8988T (cell line): ENCODE measurements around the gene ZDHHC14.
"Not testable (repeated sequence)": the region's sequence is repeated elsewhere in the genome, so short reads cannot be mapped to it uniquely, and the experiment has no call there.

Experiments
- DNase-seq: peaks from one replicate; pipeline ENCODE4 v3.0.0; 2011

Gene ZDHHC14

DNA sequence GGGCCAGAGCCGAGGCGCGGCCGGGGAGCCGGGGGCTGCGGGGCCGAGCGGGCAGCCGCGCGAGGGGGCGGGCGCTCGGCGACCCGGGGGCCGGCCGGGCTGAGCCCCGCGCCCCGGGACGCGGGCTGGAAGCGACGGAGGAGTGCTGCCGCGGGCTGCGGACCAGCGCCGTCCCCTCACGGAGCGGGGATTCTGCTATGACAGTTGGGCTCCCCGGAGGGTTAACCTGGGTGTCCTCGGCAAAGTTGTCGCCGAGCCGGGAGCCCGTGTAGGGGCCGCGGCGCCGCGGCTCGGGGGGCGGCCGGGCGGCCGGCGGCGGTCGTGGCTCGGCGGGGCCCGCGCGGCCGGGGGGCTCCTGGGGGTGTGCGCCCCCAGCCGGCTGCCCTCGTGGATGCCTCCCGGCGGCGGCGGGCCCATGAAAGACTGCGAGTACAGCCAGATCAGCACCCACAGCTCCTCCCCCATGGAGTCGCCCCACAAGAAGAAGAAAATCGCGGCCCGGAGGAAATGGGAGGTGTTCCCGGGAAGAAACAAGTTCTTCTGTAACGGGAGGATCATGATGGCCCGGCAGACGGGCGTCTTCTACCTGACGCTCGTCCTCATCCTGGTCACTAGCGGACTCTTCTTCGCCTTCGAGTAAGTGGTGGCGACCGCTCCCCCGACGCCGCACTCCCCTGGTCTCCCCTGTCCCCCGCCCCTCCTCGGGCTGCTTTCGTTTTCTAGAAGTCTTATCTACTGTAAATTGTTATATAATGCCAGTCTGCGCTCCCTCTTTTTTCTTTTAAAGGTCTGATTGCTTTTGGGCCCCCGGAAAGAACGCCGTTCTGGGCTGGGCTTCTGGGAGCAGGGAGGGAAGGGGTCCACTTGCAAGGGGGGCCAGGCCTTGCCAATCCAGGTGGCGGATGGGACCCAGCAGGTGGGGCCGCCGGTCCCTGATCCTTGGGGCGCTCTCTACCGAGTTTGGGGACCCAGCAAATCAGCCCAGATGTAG, 936 bp downstream of the ZDHHC14 start:
- DNase-seq: peak; percentile 53

DNA sequence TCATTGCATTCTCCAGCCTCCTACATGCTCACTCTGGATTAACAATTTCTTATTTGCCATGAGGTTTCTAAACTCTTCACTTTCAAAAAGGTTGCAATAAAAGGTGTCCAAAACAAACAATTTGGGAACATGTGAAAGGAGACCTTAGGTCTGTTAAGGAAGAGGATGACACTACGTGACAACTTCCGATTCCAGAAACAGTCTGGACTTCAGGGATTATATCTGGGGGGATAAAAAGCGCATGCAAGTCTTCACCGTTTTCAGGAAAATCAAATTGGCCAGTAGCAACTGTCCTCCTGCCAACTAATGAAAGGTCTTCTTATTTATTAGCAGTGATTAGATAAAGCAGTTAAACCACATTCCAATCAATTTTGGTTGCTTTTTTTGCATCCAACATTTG, 1.8 kb downstream of the ZDHHC14 start:
- DNase-seq: no peak

DNA sequence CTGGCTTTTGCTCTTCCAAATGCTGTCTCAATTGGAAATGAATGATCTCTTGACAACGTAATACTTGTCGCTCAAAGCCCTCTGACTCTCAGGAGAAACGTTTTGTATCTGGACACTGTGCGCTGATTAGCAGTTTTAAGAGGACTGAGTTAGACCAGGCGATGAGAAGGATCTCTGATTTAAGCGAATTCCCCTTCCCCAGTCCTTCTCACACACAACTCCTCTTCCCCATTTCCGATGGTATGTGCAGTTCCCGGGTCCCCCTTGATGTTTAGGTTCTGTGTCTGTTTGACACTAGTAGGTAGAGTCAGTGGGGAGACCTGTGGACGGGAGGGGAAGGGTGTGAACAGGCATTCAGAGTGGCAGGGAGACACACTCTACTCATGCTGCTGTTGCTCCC, 2.5 kb downstream of the ZDHHC14 start:
- DNase-seq: no peak

DNA sequence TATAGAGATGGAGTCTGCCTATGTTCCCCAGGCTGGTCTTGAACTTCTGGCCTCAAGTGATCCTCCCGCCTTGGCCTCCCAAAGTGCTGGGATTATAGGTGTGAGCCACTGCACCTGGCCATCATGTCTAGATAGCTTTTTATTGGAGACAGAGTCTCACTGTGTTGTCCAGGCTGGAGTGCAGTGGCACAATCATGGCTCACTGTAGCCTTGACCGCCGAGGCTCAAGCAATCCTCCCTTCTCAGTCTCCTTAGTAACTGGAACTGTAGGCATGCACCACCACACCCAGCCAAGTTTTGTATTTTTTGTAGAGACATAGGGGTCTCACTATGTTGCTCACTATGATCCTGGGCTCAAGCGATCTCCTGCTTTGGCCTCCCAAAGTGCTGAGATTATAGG, 4.0 kb downstream of the ZDHHC14 start:
- not testable (repeated sequence) for DNase-seq

DNA sequence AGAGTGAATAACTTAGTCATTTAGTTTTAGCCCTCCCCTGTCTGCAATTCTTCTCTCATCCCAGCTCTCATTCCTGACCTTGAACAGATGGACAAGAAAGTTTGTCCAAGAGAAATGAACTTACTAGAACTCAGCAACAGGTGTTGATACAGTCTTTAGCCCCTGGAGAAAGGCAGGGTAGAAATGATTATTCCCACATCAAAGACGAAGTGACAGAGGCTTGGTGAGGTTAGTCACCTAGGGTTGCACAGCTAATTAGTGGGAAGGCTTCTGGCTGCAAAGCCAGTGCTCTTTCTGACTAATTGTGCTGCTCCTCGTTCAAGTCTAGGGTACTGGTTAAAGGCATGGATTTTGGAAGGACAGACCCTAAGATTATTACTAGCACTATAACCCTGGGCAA, 4.5 kb downstream of the ZDHHC14 start:
- no peak for DNase-seq

DNA sequence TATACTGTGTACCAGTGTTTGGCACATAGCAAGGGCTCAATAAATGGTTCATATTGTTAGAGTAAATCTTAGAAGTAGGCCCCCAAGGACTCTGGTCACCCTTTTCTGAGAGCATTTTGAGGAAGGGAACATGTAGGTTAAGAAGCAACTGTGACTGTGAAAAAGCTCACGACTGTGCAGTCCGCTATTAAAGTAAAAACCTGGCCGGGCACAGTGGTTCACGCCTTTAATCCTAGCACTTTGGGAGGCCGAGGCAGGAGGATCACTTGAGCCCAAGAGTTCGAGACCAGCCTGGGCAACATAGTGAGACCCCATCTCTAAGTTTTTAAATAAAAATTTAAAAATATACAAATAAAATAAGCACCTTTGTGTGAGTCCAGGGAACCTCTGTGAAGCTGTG, 5.0 kb downstream of the ZDHHC14 start:
- no peak for DNase-seq

DNA sequence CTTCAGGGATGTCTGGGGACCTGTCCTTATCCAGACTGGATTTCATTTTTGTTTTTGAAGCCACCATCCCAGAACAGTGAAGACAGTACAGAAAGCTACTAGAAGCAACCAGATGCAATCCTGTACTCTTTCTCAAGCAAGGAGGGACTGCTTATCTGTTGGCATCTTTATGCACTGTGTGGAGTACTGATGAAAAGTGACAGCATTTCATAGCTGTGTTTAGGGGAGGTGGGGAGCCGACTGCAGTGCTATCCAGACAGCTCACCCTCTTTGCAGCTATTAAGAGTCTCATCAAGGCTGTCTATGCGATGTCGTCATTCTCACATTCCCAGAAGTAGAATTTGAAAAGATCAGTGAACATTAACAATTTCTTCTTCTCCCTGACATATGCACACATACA, 5.5 kb downstream of the ZDHHC14 start:
- DNase-seq: no peak

DNA sequence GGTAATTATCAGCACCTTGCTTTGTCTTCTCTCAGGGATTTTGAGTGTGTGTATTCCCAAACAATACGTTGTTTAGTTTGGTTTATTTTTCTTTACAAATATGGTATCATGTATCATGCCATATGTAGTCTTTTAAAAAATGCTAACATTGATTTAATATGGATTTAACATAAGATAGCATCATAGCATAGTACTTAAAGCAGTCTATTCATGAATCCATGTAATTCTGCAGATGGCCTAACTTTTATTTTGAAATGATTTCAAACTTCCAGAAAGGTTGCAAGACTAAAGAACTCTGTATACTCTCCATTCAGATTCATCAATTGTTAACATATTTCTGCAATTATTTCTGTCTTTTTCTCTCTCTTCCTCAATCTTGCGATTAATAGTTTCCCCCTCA, 7.9 kb downstream of the ZDHHC14 start:
- no peak for DNase-seq

DNA sequence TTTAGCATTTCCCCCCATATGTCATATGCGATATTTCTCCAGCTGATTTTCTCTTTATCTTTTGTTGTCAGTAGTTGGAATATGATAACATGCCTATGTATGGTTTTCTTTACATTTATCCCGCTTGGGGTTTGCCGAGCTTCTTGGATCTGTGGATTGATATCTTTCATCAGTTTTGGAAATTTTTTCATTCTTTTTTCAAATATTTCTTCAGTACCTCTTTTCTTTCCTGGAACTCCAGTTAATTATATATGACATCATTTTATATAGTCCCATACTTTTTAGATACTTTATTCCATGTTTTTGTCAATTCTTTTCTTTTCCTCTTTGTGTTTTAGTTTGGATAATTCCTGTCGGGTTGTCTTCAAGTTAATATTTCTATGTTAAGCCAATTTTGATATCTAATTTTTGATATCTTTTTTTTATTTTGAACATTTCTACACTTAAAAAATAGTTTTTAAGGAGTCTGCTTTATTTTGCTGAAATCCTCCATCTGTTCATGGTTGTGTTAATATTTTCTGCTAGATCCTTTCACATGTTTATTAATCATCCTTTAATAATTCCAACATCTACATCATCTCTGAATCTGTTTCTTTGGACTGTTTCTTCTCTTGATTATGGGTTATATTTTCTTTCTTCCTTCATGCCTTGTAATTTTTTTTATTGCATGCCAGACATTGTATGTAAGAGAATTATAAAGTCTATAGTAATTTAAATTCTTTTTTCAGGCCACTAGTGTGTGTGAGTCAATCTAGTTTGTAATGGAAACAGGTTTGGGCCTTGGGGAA, 9.5 kb downstream of the ZDHHC14 start:
- no peak for DNase-seq

DNA sequence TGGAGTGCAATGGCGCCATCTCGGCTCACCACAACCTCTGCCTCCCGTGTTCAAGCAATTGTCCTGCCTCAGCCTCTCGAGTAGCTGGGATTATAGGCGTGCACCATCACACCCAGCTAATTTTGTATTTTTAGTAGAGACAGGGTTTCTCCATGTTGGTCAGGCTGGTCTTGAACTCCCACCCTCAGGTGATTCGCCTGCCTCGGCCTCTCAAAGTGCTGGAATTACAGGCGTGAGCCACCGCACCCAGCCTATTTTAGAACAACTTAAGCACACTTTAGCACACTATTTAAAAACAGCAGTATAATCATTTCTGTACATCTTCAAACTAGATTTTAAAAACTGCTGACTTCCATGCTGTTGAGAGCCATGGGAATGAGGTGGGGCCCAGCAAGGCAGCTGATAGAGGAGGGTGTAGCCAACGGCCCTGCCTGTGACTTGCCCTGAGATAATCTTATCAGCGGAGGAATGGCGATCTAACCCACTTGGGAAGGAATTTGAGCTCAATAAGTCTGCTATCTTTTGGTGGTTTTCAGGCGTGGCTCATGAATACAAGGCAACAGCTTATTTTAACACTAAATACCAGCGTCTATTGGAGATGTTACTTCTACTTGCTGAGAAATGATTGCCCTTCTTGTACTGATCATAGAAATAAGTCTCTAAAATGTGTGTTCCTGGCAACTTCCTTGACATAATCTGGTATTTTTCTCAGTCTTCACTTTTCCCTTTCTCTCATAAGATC, 12.1 kb downstream of the ZDHHC14 start:
- DNase-seq: no peak

DNA sequence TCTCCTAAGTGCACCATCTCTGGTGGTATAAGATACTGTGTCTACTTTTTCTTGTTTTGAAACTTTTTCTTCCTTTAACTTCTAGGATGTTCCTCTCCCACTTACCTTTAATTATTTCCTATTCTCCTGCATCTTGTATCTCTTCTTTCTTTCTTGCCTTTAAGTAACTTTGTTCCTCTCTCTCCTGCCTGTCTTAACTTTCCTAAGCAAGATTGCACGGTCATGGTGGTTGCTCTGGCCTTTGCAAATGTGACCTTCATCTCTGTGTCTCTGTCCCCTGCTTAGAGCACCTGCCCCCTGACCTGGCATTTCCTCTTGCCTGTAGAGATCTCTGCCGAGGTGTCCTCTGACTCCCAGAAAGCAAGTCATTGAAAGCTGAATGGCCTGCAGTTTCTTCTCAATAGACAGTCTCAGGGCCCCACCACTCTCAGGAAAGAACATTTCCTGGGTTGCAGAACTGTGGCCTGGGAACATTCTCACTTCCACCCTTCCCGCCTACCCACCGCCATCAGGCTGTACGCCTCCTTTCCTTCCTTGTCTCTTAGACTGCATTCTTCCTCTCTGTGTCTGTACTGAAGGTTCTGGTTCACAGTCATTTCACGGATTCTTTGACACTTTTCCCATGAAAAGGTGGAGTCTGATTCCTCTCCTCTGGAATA, 12.8 kb downstream of the ZDHHC14 start:
- DNase-seq: no peak

DNA sequence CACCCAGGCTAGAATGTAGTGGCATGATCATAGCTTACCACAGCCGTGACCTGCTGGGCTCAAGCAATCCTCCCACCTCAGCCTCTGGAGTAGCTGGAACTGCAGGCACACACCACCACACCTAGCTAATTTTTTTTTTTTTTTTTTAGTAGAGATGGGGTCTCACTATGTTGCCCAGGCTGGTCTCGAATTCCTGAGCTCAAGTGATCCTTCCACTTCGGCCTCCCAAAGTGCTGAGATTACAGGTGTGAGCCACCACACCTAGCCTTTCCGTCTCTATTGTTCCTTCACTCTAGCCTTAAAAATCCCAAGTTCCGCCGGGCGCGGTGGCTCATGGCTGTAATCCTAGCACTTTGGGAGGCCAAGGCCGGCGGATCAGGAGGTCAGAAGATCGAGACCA, 14.2 kb downstream of the ZDHHC14 start:
- DNase-seq: not testable (repeated sequence)

DNA sequence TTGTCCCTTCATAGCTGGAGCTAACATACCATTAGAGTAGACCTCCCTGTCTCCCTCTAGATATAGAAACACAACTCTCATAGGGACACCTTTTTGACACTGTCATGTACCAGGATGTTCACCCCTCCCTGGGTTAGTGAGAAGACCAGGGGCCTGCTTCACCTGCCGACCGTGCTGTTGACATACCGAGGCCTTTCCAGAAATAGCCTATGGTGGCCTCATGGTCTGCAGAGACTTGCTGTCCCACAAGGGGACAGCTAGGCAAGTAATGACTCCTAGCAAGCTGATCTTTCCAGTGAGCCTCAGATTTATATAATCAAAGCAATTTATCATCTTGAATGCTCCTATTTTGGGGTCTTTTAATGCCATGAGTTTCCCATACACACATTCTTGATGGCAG, 15.0 kb downstream of the ZDHHC14 start:
- DNase-seq: no peak

DNA sequence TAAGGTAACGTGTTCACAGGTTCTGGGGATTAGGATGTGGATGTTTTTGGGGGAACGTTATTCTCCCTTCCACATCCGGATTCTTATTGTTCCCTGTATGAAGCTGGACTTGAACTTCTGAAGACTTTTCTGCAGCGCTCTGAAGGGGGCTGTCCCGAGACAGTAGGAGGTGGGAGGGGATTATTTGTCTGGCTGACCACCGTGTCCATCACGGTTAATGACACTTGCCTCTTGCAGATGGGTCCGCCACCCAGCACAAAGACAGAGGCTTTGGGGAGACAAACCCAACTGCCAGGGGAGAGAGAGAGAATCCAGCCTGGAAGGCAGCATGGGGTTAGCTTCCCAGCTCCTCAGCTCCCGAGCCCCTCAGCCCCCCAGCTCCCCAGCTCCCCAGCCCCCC, 16.7 kb downstream of the ZDHHC14 start:
- DNase-seq: no peak

DNA sequence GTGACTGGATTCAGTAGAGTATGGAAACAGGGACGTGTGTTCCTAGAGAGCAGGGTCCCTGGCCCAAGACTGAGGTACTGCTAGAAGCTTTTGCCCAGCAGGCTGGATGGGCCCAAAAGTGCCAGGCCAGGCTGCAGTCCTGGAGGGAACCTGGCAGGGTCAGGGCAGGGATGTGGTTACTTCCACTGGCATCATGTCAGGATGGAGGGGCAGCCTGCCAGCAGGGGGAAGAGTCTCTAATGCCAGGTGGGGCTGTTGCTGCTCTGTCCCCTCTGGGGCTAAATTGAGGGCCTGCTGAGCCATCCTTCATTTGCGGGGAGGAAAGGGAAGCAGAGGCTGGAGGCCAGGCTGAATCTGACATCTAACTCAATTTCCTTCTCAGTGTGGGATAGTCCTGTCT, 17.2 kb downstream of the ZDHHC14 start:
- no peak for DNase-seq

DNA sequence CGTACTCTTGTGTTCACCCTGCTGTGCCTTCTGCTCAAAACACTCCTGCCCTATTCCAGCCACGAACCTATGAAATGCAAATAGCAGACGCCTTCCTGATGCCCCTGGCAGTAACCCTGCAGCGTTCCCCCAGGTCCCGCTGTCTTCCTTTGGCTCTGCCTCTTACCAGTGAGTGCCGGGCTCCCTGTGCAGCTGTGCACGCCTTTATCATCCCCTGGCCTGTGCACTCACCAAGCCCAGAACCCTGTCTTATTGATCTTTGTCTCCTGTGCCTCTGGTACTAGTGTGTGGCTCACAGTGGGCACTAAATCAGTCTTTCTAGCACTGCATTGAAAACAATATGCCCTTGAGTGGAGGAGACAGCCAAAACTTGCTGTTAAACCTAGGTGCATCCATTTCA, 19.7 kb downstream of the ZDHHC14 start:
- no peak for DNase-seq

DNA sequence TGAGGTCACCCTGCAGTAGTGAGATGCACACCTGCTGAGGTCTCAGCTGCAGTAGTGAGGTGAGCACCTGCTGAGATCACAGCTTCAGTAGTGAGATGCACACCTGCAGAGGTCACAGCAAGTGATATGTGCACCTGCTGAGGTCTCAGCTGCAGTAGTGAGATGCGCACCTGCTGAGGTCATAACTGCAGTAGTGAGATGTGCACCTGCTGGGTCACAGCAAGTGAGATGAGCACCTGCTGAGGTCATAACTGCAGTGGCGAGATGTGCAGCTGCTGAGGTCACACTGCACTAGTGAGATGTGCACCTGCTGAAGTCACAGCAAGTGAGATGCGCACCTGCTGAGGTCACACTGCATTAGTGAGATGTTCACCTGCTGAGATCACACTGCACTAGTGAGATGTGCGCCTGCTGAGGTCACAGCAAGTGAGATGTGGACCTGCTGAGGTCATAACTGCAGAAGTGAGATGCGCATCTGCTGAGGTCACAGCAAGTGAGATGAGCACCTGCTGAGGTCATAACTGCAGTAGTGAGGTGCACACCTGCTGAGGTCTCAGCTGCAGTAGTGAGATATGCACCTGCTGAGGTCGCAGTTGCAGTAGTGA, 20.8 kb downstream of the ZDHHC14 start:
- no peak for DNase-seq

DNA sequence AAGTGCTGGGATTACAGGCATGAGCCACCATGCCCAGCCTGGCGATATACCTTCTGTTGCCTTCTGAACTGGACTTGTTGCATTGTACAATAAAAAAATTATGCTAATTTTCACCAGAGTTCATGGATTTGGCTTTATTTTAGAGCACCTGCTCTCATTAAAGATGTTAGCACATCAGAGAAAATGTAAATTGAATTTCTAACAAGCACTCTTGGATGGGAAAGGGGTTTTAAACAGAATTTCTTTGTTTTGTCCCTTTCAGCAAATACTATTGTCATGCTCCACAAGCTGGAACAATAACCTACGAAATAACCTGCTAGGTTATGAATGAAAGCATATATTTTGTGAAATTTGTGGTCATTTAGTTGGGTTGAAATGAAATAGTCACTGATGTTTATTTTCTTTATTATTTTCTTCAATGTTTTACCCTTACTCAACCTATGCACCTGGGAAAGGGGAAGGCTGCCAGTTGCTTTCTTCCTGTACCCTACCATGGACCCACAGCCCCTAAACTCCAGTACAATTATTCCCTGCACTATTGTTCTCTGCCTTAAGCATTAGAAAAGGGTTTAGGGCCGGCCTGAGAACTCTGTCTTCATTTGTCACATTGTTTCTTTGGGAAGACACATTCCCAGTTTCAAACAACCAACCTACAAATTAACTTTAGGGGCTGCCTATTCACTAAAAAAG, 22.2 kb downstream of the ZDHHC14 start:
- DNase-seq: no peak

DNA sequence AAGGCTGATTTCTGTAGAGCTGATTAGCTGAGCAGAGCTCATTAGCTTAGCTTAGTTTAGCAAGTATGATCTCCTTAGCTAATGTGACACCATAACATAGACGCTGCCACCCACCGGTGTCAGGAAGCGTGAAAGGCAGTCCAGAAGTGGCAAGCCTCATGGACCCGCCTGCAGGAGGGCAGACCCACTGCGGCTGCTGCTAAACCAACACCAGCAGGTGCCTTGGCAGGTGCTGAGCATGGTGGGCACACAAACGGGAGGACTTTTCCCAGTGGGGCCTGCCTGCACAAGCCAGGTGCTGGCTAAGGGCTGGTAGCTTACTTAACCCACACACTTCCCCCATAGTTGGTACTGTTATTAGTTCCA, 22.7 kb downstream of the ZDHHC14 start:
- no peak for DNase-seq

DNA sequence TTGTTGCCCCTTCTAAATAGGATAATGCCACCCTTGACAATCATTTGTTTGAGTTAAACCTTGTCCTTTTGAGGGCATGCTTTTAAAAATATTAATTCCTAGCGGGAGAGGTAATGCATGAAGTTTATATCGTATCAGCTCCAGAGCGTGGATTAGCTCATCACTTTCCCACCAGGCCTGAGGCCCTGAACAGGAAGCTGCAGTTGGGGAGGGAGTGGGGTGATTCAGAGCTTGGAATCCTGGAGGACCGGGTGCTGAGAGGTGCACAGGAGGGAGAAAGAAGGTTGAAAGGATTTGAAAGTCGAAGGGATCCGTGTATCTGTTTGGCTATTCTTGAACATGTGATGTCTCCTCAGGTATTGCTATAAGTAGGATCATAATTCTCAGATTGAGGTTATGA, 25.0 kb downstream of the ZDHHC14 start:
- DNase-seq: no peak

DNA sequence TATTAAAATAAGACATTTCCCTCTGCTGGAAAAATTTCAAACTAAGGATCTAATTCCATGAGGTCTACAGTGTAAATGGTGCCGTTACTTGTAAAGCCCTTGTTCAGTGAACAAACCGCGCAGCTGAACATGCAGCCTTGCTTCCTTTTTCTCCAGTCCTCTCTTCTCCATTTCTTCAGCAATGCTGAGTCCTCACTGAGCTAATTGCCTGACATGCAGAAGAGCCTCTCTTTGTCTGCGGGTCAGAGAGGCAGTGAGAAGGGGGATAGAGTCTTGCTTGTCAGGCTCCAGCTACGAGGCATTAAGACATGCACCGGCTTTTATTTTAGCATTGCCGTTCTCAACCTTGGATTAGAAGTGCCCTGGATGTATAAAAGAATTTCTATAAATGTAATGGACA, 25.7 kb downstream of the ZDHHC14 start:
- no peak for DNase-seq

DNA sequence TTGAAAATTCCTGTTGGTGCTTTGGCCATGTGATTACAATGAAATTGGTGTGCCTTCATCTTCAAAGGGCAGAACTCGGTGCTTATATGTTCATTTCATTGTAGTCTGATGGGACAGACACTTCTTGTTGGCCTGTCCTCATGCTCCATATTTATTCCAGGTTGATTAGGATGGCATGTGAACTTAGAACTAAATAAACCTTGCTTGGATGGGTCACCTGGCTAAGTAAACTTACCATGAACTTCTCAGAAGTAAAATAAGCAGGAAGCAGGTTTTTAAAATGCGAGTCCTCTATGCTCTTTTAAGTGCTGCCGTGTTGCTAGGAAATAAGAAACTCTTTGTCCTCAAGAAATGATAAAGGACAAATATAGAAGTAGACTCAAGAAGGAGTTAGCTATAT, 26.7 kb downstream of the ZDHHC14 start:
- DNase-seq: no peak
